GM12878 (cell line): ENCODE data around the gene ZBTB38. TPM values are rescaled to one million over a fixed set of nuclear protein-coding genes. Genes with fewer than 3 reads are reported as not detected.
A peak's percentile ranks its signal among the peaks of the same experiment; 100 is the strongest.

Experiments used
- ATAC-seq: fragments of 200-7000 bp; cut with Tn5 transposase; 3 replicates; pipeline ENCODE4 v1.9.1; 2020; ENCODE audit warnings: mild to moderate bottlenecking, moderate library complexity
- BruUV-seq: library from RNA; stranded (reverse); fragments of 400-500 nt; replicated peaks from 2 replicates; lab custom pipeline; 2021; lab: Mats Ljungman, UMichigan
- CTCF ChIA-PET: fragments of 300-600 bp; sonication (Branson Sonifier 250); formaldehyde crosslinking; extraction: SDS; loops from one replicate; lab custom pipeline; 2021; ENCODE audit warnings: inconsistent platforms; lab: Yijun Ruan, JAX
- POLR2A ChIA-PET: fragments of 350-600 bp; formaldehyde crosslinking; extraction: SDS; loops from one replicate; lab custom pipeline; 2021; ENCODE audit warnings: inconsistent platforms; lab: Charles Lee
- RAD21 ChIA-PET: fragments of 300-600 bp; sonication (Branson Sonifier 250); formaldehyde crosslinking; loops from one replicate; lab custom pipeline; 2023; ENCODE audit warnings: antibody characterized with exemption; ENCODE audit not compliant: unreplicated experiment; lab: Charles Lee
- SMC1A ChIA-PET: fragments of 300-600 bp; sonication (Branson Sonifier 250); formaldehyde crosslinking; loops from one replicate; lab custom pipeline; 2023; ENCODE audit not compliant: unreplicated experiment, uncharacterized antibody; lab: Charles Lee
- DNase-seq: peaks from one replicate; pipeline ENCODE4 v3.0.0-alpha.2; 2011; ENCODE audit warnings: low read depth, low spot score
- FAIRE-seq: peaks from 3 replicates; lab custom pipeline; 2011; peaks lifted over from hg19 to GRCh38; lab: Jason Lieb, UNC
- H2AFZ ChIP-seq: 2 replicates; pipeline ENCODE4 v1.6.0; 2011; ENCODE audit warnings: low read depth, low read length, control low read depth; ENCODE audit not compliant: control insufficient read depth
- H3K27ac ChIP-seq: 2 replicates; pipeline ENCODE4 v1.5.1; 2011; ENCODE audit warnings: control low read depth; ENCODE audit not compliant: control insufficient read depth, insufficient read depth
- H3K27me3 ChIP-seq, 2 experiments: replicated peaks in 1 of 2; 2 replicates each; pipeline versions ENCODE4 v1.6.0 to v1.6.1; 2011; ENCODE audit warnings: low read length in 1 of 2; ENCODE audit not compliant: control insufficient read depth in 2 of 2, insufficient read depth in 2 of 2
- H3K36me3 ChIP-seq, 2 experiments: 2 replicates each; pipeline ENCODE4 v1.5.1; 2011; ENCODE audit warnings: low read length in 1 of 2; ENCODE audit not compliant: control insufficient read depth in 2 of 2, insufficient read depth in 2 of 2
- H3K4me1 ChIP-seq: 2 replicates; pipeline ENCODE4 v1.6.1; 2011; ENCODE audit warnings: mild to moderate bottlenecking, low read length, moderate library complexity, mixed read lengths; ENCODE audit not compliant: control insufficient read depth, insufficient read depth
- H3K4me2 ChIP-seq: 2 replicates; pipeline ENCODE4 v1.6.0; 2011; ENCODE audit warnings: control low read depth; ENCODE audit not compliant: control insufficient read depth, insufficient read depth
- H3K4me3 ChIP-seq: fragments of 200-600 bp; sonication (generic); 2 replicates; pipeline ENCODE4 v1.5.1; 2016
- H3K79me2 ChIP-seq: 2 replicates; pipeline ENCODE4 v1.6.0; 2011; ENCODE audit warnings: low read length; ENCODE audit not compliant: control insufficient read depth, insufficient read depth
- H3K9ac ChIP-seq: 2 replicates; pipeline ENCODE4 v1.8.0; 2011; ENCODE audit warnings: low read length, control low read depth, mixed read lengths; ENCODE audit not compliant: control insufficient read depth, insufficient read depth
- H3K9me3 ChIP-seq: replicated peaks from 3 replicates; pipeline ENCODE4 v1.5.1; 2011; ENCODE audit warnings: mild to moderate bottlenecking, low read length; ENCODE audit not compliant: control insufficient read depth, insufficient read depth
- H4K20me1 ChIP-seq: 2 replicates; pipeline ENCODE4 v1.6.0; 2011; ENCODE audit not compliant: control insufficient read depth, insufficient read depth
- CHD2 ChIP-seq: IDR thresholded peaks from 2 replicates; pipeline ENCODE4 v1.6.1; 2011; ENCODE audit warnings: low read depth, low read length, improper control_type of control experiment, borderline replicate concordance
- CHD4 ChIP-seq: fragments of 200-600 bp; sonication (generic); IDR thresholded peaks from 2 replicates; pipeline ENCODE4 v1.6.1; 2016; ENCODE audit warnings: mild to moderate bottlenecking
- EED ChIP-seq: sonication (generic); IDR thresholded peaks from 2 replicates; pipeline ENCODE4 v1.6.1; 2016; ENCODE audit warnings: antibody characterized with exemption, low read depth
- ELK1 ChIP-seq: IDR thresholded peaks from 2 replicates; pipeline ENCODE4 v1.6.1; 2012; ENCODE audit warnings: low read depth, low read length, improper control_type of control experiment
- HDAC2 ChIP-seq: fragments of 200-600 bp; sonication (generic); IDR thresholded peaks from 2 replicates; pipeline ENCODE4 v1.6.1; 2017
- HDAC6 ChIP-seq: fragments of 200-600 bp; sonication (generic); IDR thresholded peaks from one replicate; pipeline ENCODE4 v1.8.0; 2017; ENCODE audit warnings: antibody characterized with exemption; ENCODE audit not compliant: unreplicated experiment
- MEF2A ChIP-seq: IDR thresholded peaks from 2 replicates; pipeline ENCODE4 v1.6.1; 2011; ENCODE audit warnings: low read depth, mild to moderate bottlenecking, low read length, moderate library complexity; ENCODE audit not compliant: insufficient read depth
- NFYA ChIP-seq: IDR thresholded peaks from 2 replicates; pipeline ENCODE4 v1.6.1; 2011; ENCODE audit warnings: low read depth, mild to moderate bottlenecking, low read length, improper control_type of control experiment, borderline replicate concordance
- NR2F1 ChIP-seq: fragments of 450-650 bp; conservative IDR thresholded peaks from 2 replicates; pipeline ENCODE4 v1.6.1; 2017; ENCODE audit warnings: mild to moderate bottlenecking
- RBBP5 ChIP-seq: fragments of 200-600 bp; sonication (generic); conservative IDR thresholded peaks from 2 replicates; pipeline ENCODE4 v1.6.1; 2016
- RCOR1 ChIP-seq: conservative IDR thresholded peaks from 2 replicates; pipeline ENCODE4 v1.6.1; 2012; ENCODE audit warnings: low read depth, low read length, improper control_type of control experiment
- SIX5 ChIP-seq: IDR thresholded peaks from 2 replicates; pipeline ENCODE4 v1.6.1; 2011; ENCODE audit warnings: mild to moderate bottlenecking, low read depth, low read length, moderate library complexity; ENCODE audit not compliant: severe bottlenecking
- SREBF2 ChIP-seq: IDR thresholded peaks from 2 replicates; pipeline ENCODE4 v1.6.1; 2012; ENCODE audit warnings: mild to moderate bottlenecking, low read length
- SRF ChIP-seq, 2 experiments: IDR thresholded peaks; 2 replicates each; pipeline ENCODE4 v1.6.1; 2011; ENCODE audit warnings: low read depth in 2 of 2, low read length in 2 of 2, mild to moderate bottlenecking in 1 of 2, moderate library complexity in 1 of 2
- SUPT20H ChIP-seq: IDR thresholded peaks from 2 replicates; pipeline ENCODE4 v1.6.1; 2011; ENCODE audit warnings: low read depth, mild to moderate bottlenecking, low read length, moderate library complexity, borderline replicate concordance; ENCODE audit not compliant: control insufficient read depth
- TARDBP ChIP-seq: IDR thresholded peaks from 2 replicates; pipeline ENCODE4 v1.6.1; 2016; ENCODE audit warnings: borderline replicate concordance
- YY1 ChIP-seq: IDR thresholded peaks from 2 replicates; pipeline ENCODE4 v1.6.1; 2011; ENCODE audit warnings: low read depth, mild to moderate bottlenecking, low read length
- ZNF622 ChIP-seq: fragments of 450-650 bp; IDR thresholded peaks from 2 replicates; pipeline ENCODE4 v1.6.1; 2017; ENCODE audit warnings: mild to moderate bottlenecking, inconsistent platforms
- ZNF687 ChIP-seq: fragments of 450-650 bp; IDR thresholded peaks from 2 replicates; pipeline ENCODE4 v1.6.1; 2017; ENCODE audit warnings: mild to moderate bottlenecking, moderate library complexity
- WGBS: methylation state at CpG from one replicate; pipeline ENCODE4 v1.1.6; 2016; ENCODE audit warnings: low lambda C conversion rate; ENCODE audit not compliant: insufficient replicate concordance, insufficient coverage; ENCODE audit errors: missing lambda C conversion rate; 5-methylcytosine and 5-hydroxymethylcytosine counted together
- in situ Hi-C: fragments of 300-500 bp; cut with MboI; formaldehyde crosslinking; loops from 9 replicates; pipeline ENCODE4 v1.14.3; 2018; ENCODE audit warnings: mixed read lengths
- intact Hi-C: fragments of 100-400 bp; cut with micrococcal nuclease; formaldehyde crosslinking; loops from one replicate; pipeline ENCODE4 v1.14.2; 2022; ENCODE audit not compliant: unreplicated experiment
- polyA plus RNA-seq, 11 experiments: library from polyadenylated mRNA; depleted of rRNA in 4 of 11; unstranded in 6 of 11; stranded (reverse) in 5 of 11; fragments of >200 nt; fragmentation: Nextera tagmentation in 4 of 11; fragmentation: Illumina TruSeq in 1 of 11; extraction: Ambion mirVana in 4 of 11; extraction: Trizol in 1 of 11; gene quantifications; 1 replicate in 1 of 11; 2 replicates in 10 of 11; pipeline versions ENCODE4 v1.2.1 to v1.2.3, GENCODE V29; 2011 to 2016; ENCODE audit warnings: inconsistent platforms in 2 of 11, missing spikeins in 2 of 11, low read depth in 1 of 11
- total RNA-seq, 4 experiments: library from RNA; depleted of rRNA in 3 of 4; stranded (reverse); fragments of >200 nt in 3 of 4; fragmentation: Illumina TruSeq in 1 of 4; extraction: Trizol in 1 of 4; gene quantifications; 2 replicates each; pipeline versions ENCODE4 v1.2.1 to v1.2.3, GENCODE V29; 2013 to 2021

The ZBTB38 gene
- total and polyA plus RNA-seq, 10 of the 15 experiments (the other 5 are each of a cell fraction or from before 2014, with no cell fraction given) = 34.2 to 115 (median 88.6) TPM

DNA sequence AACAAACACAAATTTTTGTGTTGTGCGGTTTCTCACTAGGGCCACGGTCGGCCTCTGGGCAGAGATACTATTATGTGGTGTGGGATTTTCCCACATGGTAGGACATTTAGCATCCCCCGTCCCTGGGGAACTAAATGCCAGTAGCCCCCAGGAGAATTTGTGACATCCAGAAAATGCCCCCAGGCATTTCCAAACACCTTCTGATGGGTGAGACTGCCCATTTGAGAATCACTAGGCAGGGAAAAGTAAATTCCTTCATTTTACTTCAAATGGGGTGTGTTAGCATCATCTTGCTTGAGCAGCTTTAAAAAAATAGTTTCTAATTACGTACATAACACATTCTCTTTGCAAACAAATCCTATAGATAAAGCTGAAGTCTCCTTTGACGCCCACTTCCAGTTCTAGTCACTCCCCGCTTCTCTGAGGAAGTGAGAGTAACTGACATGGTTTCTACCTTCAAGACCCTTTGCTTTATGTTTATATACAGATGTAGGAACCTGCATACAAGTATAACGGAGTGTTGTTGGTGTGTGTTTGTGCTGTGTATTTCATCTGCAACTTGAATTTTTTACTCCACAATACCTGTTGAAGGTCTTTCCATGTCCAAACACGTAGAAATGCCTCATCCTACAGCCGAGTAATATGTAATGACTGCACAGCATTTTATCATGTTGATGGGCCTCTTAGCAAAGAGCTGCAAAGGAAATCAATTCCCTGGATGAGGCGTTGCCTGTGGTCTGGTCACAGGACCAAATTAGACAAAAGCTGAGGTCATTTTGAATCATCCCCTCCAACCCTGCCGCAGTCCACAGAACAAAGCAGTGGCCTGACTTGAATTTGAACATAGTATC is 31.4 kb upstream of the ZBTB38 start:
- DNase-seq = peak; percentile 95
- FAIRE-seq = peak; percentile 69
- peak overlapping the region; percentile 84 for H3K4me2 ChIP-seq
- CTCF ChIA-PET = interaction anchor here (0.7 to 8.0 kb wide), 24 partner anchors 9 to 118 kb away, joined by 3 to 83 read pairs (median 5); no protein-coding TSS in a partner anchor
- intact Hi-C loops = loop anchor here (1.0 to 5.0 kb wide), 3 partner anchors 26 to 66 kb away; no protein-coding TSS in a partner anchor
- H4K20me1 ChIP-seq = no peaks in the 10 kb centered on the region
- no peaks in the 10 kb centered on the region for H3K36me3 ChIP-seq
- H3K27ac ChIP-seq = peak overlapping the region; percentile 95
- ATAC-seq = peak; percentile 90
- no peaks in the 10 kb centered on the region for H3K27me3 ChIP-seq
- POLR2A ChIA-PET = interaction anchor here (0.6 to 2.8 kb wide), 26 partner anchors 9 to 105 kb away, joined by 3 to 20 read pairs (median 4); no protein-coding TSS in a partner anchor
- RAD21 ChIA-PET = interaction anchor here (0.6 to 5.9 kb wide), 22 partner anchors 8 to 692 kb away, joined by 3 to 53 read pairs (median 11); no protein-coding TSS in a partner anchor
- peaks cover 45% of the 10 kb centered on the region for H3K4me1 ChIP-seq
- SMC1A ChIA-PET = interaction anchor here (0.6 to 8.4 kb wide), 34 partner anchors 9 to 1024 kb away, joined by 3 to 112 read pairs (median 8); partner anchors contain the start of gene ZBTB38
- peaks cover 5% of the 10 kb centered on the region for H3K9me3 ChIP-seq
- H2AFZ ChIP-seq = peak overlapping the region; percentile 76
- H3K79me2 ChIP-seq = no peaks in the 10 kb centered on the region
- in situ Hi-C loops = no loop called here
- peak overlapping the region; percentile 73 for H3K9ac ChIP-seq
- peak overlapping the region; percentile 33 for H3K4me3 ChIP-seq
- BruUV-seq = no TSS peak
- under 1% methylated on average over 12 of the region's 12 CpGs for WGBS
- TF ChIP-seq HDAC6 = peak; percentile 29
- peak; percentile 65 for TF ChIP-seq MEF2A
- no peak for TF ChIP-seq SREBF2
- no peak for TF ChIP-seq NFYA
- TF ChIP-seq EED = peak; percentile 96
- TF ChIP-seq SRF (IDR thresholded peaks at IDR 0.05; ENCODE audit: low read depth in 2 of 2, low read length in 2 of 2) = peak in 1 of 2 experiments; percentile 64; a peak in 2 of 4 replicates
- no peak for TF ChIP-seq CHD4
- peak; percentile 46 for TF ChIP-seq NR2F1
- TF ChIP-seq CHD2 = peak; percentile 19
- TF ChIP-seq SIX5 = no peak
- no peak for TF ChIP-seq ZNF622
- TF ChIP-seq HDAC2 = no peak
- no peak for TF ChIP-seq RBBP5
- no peak for TF ChIP-seq SUPT20H
- no peak for TF ChIP-seq YY1
- TF ChIP-seq RCOR1 = no peak
- TF ChIP-seq ELK1 = no peak
- TF ChIP-seq TARDBP = no peak
- peak; percentile 68 for TF ChIP-seq ZNF687
